ENCODE measurements around the gene DDN.

DDN gene

GRCh38 chr12:49010092-49010668 is 11.0 kb upstream of the DDN start:
- DNase-seq = no peak

DNA sequence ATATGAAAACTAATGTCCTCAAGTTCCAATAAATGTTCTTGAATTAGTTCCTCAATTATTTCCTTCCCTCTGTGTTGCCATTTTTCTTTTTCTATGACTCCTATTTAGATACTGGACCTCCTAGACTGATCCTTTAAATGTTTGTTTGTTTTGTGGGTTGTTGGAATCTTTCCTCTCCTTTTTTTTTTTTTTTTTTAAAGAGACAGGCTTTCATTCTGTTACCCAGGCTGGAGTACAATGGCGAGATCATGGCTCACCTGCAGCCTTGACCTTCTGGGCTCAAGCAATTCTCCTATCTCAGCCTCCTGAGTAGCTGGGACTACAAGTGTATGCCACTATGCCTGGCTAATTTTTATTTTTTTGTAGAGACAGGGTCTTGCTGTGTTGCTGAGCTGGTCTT is 9.8 kb upstream of the DDN start:
- no peak for DNase-seq

DNA sequence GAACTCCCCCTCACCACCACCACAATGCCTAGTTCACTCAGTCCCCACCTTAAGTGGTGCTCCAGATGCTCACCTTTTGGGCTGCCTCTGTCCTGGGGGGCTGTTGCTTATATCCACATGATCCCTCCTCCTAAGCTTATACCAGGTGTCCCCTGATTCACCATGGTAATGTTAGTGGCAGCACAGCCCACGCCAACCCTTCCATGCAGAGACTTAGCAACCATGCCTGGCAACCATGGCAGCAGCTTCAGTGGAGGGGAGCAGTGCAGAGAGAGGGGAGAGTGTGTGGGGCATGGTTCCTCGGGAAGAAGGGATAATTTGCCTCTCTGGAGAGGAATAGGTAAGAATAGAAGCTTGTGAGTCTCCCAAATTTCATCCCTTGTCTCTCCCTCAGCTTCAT is 1.2 kb upstream of the DDN start:
- DNase-seq = no peak

DNA sequence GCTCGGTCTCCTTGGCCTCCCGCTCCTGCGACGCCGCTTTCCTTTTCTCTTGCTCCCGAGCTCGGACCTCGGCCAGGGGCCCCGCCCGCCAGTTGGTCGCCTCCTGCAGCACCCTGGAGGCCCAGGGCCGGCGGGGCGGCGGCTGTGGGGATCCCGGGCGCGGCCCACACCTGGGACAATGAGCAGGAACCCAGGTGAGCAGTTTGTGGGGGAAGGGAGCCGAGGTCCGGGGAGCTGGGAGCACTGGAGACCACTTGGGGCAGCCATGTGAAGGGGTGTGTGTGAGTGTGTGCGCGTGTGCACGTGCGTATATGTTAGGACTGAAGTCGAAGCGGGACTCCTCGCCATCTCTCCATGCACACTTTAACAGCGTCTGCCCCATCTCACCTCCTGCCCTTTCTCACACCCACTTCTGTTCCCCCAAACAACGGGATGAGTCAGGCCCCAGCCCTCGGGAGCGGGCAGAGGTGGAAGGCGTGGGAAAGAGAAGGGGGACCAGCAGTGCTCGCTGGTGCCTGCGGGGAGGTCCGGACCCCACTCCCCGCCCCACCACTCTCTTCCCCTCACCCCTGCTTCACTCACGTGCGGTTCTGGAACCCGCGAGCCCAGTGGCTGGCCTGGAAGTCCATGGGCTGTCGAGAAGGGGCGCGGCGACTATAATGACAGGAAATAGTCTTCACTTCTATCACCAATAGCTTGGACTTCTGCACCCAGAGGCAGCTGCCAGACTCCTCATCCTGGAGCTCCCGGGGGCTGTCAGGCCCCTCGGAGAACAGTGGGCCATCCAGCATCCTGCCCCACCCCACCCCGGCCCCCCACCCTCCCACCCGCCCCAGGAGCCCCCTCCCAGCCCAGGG is 450 bp downstream of the DDN start:
- DNase-seq = peak in 1 of 2 experiments; percentile 21

DNA sequence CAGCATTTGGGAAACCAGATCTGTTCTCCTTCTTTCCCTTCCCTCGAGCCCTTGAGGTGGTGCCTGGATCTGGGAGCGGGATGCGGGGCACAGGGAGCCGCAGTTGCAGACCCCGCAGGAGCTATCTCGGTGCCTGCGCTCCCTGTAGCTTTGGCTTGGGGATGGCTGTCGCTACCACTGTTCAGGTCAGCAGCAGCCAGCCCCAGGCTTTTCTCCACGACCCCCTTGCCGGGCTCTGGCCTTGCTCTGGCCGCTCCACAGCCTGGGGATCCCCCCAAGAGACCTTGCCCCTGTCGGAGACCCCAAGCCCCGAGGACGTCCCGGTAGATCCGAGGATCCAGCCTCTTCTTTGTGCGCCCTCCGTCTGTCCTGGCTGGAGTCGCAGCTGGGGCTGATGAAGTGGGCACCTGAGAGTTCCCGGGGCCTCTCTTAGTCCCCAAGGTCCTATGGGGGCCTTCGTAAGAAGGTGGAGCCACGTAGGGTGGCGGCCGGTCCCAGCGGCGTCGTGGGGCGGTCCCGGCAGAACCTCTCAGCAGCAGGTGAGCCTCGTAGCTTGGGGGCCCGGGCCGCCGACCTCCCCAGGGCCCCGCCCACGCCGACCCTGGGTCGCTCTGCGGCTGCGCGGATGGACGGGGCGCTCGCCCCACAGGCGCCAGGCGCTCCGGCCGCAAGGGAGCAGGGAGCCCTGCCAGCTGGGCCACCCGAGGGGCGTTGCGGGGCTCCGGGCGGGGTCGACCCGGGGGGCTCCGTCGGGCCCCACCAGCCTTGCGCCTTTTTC is 1.3 kb downstream of the DDN start:
- no peak for DNase-seq

DNA sequence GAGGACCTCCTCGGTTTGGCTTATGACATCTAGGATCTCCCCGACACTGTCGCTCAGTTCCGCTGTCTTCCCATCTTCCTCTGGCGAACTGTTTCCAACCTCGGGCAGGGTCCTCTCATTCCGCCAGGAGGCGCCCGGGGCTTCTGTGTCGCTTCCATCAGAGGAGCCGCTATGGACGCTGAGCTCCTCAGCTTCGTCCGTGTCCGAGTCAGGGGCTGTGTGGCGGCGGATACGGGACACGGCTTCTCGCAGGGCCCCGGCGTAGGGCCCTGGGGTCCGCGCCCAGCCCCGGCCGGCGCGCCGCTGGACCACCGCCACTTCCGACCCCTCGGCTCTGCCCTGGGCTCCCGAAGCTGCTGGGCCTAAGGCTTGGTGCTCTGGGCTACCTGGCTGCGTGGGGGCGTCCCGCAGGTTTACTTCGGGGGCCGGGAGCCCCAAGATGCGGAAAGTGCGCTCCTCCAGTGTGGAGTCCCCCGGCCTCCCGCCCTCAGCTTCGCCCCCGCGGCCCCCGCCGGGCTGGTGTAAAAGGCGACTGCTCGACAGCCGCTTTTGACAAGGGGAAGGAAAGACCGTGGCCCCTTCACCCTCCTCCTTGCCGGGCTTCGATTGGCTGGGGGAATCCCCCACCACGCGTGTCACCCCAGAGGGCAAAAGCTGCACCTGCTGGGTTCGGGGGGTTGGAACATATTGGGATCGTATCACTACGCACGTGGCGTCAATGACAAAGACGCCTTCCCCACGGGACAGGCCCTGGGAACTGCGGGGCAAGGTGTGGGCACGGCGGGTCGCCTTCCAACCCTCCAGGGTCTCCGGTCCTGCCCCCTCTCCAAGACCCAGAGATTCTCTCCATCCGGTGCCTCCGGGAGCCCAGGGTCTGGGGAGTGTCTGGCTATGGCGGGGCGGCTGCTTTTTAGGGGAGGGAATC is 2.1 kb downstream of the DDN start:
- peak; percentile 57 to 69 for DNase-seq

- DNase-seq = peak; percentile 39 to 42
Observed at GRCh38 chr12:48995086-48995879, 3.9 kb downstream of the DDN start.

GRCh38 chr12:48994224-48995085 is 4.7 kb downstream of the DDN start:
- no peak for DNase-seq

DNA sequence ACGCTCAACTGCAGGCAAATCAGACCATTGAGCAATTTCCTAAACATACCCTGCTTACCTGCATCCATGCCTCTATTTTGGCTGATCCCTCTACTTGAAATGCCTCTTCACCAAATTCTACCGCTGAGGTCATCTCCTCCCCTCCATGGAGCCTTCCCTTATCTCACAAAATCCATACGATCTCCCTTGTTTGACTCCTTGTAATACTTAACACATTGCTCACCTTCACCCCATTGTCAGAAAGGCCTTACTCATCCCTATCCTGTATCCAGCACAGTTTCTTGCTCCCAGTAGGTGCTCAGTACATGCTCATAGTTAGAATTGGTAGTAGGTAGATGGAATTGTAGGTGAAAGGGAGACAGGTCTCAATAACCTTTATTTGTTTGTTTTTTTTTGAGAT is 5.4 kb downstream of the DDN start:
- DNase-seq = no peak

DNA sequence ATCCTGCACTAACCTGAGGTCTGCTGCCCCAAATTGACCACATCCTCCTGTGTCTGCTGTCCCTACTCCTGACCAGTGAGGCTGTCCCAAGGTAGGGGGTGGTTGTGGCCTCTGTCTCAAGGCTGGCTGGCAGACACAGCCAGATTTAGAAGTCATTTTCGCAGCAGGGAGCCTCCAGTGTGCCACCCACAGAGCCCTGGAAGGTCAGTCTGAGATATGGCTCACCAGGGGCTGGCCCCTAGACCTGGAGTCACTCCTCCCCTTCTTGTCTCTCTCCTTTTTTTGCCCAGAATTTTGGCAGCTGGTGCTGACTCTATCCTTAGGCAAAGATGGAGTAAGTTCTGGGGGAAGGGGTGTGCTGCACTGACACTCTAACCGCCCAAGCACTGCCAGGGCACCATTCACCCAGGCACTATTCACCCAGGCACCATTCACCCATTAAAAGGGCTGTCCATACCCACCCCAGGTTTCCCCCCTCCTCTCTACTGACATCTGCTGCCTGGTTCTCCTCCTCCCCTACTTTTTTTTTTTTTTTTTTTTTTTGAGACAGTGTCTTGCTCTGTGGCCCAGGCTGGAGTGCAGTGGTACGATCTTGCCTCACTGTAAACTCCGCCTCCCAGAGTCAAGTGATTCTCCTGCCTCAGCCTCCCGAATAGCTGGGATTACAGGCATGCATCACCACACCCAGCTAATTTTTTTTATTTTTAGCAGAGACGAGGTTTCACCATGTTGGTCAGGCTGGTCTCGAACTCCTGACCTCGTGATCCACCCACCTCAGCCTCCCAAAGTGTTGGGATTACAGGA is 7.7 kb downstream of the DDN start:
- DNase-seq = no peak

GRCh38 chr12:48990552-48990951 is 8.6 kb downstream of the DDN start:
- DNase-seq = no peak

- peak; percentile 48 to 51 for DNase-seq
Observed at GRCh38 chr12:48988030-48988649, 11.0 kb downstream of the DDN start.

GRCh38 chr12:48986720-48987291 is 12.4 kb downstream of the DDN start:
- DNase-seq = no peak

- no peak for DNase-seq
Observed at GRCh38 chr12:48985901-48986300, 13.3 kb downstream of the DDN start.

DNA sequence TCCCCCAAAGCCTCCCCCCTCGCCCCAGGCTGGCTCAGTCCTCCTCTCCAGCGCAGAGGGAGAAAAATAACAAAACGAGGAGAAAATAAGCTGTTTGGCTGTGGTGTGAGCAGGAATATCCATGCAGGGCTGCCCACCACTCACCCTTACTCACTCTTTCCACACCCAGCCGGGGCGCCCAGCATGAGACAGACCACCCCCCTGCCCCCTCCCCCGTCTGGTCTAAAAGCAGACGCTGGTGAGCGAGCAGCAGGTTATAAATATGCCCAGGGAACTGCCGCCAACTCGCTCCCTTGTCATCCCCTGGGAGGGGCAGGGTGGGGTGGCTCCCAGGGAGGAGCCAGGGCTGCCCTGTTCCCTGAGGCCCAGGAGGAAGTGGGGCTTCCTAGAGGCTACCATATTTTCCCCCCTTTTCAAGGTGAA is 13.7 kb downstream of the DDN start:
- DNase-seq = no peak

DNA sequence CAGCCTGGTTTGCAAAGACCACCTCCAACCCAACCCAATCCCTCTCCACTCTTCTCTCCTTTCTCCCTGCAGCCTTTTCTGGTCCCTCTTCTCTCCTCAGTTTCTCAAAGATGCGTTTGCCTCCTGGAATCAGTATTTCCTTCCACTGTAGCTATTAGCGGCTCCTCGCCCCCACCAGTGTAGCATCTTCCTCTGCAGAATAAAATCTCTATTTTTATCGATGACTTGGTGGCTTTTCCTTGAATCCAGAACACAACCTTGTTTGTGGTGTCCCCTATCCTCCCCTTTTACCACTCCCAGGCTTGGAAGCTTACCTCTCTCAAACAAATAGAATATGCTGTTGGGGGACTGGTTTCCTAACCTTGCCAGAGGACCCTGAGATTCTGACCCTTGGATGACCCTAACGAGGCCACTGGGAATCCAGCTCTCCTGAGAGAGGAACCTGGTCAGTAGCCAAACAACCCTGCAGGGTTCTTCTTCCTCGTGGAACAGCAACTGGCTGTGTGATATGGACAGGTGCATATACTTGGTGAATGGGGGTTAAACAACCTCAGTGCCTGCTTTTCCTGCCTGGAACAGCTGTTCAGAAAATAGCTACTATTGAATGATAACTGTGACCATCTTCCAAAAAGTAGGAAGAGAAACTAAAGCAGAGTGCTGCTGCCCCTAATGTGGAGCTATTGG is 16.6 kb downstream of the DDN start:
- DNase-seq = no peak

DNA sequence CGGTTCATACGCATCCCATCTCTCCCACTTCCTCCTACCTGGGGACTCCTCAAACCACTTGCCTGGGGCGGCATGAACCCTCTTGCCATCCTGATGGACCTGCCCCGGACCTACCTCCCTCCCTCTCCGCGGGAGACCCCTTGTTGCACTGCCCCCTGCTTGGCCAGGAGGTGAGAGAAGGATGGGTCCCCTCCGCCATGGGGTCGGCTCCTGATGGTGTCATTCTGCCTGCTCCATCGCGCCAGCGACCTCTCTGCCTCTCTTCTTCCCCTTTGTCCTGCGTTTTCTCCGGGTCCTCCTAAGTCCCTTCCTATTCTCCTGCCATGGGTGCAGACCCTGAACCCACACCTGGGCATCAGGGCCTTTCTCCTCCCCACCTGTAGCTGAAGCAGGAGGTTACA is 17.4 kb downstream of the DDN start:
- no peak for DNase-seq

DNA sequence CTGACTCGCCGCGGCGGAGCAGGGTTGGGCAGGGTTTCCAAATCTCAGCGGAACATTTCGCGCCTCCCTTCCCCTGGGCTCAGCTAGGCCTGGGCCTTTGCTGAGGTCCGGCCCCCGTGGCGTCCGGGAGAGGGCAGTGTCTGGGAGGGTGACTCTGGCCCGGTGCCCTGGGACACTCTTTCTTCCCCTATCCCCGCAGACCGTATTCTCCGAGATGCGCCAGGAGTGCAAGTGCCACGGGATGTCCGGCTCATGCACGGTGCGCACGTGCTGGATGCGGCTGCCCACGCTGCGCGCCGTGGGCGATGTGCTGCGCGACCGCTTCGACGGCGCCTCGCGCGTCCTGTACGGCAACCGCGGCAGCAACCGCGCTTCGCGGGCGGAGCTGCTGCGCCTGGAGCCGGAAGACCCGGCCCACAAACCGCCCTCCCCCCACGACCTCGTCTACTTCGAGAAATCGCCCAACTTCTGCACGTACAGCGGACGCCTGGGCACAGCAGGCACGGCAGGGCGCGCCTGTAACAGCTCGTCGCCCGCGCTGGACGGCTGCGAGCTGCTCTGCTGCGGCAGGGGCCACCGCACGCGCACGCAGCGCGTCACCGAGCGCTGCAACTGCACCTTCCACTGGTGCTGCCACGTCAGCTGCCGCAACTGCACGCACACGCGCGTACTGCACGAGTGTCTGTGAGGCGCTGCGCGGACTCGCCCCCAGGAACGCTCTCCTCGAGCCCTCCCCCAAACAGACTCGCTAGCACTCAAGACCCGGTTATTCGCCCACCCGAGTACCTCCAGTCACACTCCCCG is 18.0 kb downstream of the DDN start:
- DNase-seq = no peak

All from AML-193 (cell line).